ENCODE results near the gene KCNIP4. TPM values are rescaled to one million over a fixed set of nuclear protein-coding genes. Genes with fewer than 3 reads are reported as not detected.

The KCNIP4 gene
- total and polyA plus RNA-seq, 9 of the 15 experiments (the other 6 are each of a cell fraction or from before 2014, with no cell fraction given): 0.25 to 0.41 TPM; not detected in 7

DNA sequence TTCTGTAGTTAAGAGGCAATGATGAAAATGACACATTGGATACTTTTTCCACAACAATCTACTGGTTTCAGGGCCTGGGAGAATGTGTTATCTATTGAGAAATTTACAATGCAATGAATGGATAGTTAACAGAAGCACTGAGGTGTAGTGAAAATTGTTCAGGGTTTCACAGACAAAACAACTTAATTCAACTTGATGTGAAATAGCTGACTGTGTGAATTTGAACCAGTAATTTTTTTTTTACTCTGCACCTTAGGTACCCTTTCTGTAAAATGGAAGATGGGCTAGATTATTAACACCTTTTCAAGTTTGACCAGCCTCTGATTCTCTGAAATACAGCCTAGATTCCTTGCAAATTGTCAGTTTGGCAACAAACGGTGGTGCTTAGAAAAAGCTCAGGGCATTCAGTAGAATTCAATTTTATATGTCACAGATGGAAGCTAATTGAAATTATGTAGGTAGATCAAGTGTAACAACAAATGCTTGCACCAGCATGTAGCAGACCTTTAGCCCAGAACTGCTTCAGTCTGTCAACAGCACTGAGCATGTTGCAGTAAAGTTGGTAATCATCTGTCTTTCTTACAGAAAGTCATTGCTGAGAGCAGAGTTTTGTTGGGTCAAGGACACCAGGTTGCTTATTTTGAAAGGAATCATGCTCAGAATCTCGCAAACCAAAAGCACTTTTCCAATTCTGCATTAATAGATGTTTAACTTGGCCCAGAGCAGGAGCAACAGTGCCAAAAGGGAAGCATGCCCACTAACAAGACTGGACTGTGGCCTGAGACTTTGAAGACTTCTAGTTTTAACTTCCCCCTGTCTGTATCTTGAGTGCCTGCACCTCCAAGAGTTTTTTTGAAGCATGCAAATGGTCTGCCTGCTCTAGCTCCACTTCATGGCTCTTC is 721.7 kb downstream of the KCNIP4 start:
- ChIA-PET POLR2A (no interaction called here), CTCF (ENCODE audit: low intra/inter-chr PET ratio) (interaction anchor here (0.7 kb wide), 1 partner anchor 1252 kb away, joined by 3 read pairs; no protein-coding TSS in a partner anchor)
- H3K9me1 ChIP-seq (ENCODE audit: control insufficient read depth, insufficient read depth, low read length): no peaks in the 10 kb centered on the region
- H3K4me2 ChIP-seq (ENCODE audit: insufficient read depth, low read length): no peak overlapping the region
- no peaks in the 10 kb centered on the region for H3K27me3 ChIP-seq (ENCODE audit: control insufficient read depth in 2 of 2, insufficient read depth in 2 of 2, low read length in 2 of 2)
- no peaks in the 10 kb centered on the region for H3K36me3 ChIP-seq (ENCODE audit: control insufficient read depth, insufficient read depth, low read length)
- DNase-seq (ENCODE audit: extremely low read depth in 1 of 4, low spot score in 3 of 4) (no peak), FAIRE-seq (no peak), ATAC-seq (no peak)
- H3K4me1 ChIP-seq (replicated peaks in 1 of 2; ENCODE audit: control insufficient read depth in 2 of 2, insufficient read depth in 2 of 2, low read length in 2 of 2): no peaks in the 10 kb centered on the region
- H3K9ac ChIP-seq (ENCODE audit: insufficient read depth in 1 of 2, low read depth in 2 of 2, low read length in 2 of 2): no peak overlapping the region
- 0% methylated on average over 2 of the region's 2 CpGs for WGBS (ENCODE audit: insufficient coverage, low coverage, missing lambda C conversion rate)
- no peaks in the 10 kb centered on the region for H3K9me3 ChIP-seq (replicated peaks; ENCODE audit: control insufficient read depth, insufficient read depth, low read depth, low read length)
- intact Hi-C loops (cut with micrococcal nuclease): no loop called here
- no peak overlapping the region for H2AFZ ChIP-seq (ENCODE audit: low read depth, low read length)
- H3K4me3 ChIP-seq: no peak overlapping the region
- BruUV-seq (replicated peaks): no TSS peak
- no peaks in the 10 kb centered on the region for H3K79me2 ChIP-seq (ENCODE audit: control insufficient read depth, insufficient read depth, low read length)
- H3K27ac ChIP-seq (ENCODE audit: extremely low read depth, low read depth, low read length): no peak overlapping the region
- TF ChIP-seq, protein P1, sequence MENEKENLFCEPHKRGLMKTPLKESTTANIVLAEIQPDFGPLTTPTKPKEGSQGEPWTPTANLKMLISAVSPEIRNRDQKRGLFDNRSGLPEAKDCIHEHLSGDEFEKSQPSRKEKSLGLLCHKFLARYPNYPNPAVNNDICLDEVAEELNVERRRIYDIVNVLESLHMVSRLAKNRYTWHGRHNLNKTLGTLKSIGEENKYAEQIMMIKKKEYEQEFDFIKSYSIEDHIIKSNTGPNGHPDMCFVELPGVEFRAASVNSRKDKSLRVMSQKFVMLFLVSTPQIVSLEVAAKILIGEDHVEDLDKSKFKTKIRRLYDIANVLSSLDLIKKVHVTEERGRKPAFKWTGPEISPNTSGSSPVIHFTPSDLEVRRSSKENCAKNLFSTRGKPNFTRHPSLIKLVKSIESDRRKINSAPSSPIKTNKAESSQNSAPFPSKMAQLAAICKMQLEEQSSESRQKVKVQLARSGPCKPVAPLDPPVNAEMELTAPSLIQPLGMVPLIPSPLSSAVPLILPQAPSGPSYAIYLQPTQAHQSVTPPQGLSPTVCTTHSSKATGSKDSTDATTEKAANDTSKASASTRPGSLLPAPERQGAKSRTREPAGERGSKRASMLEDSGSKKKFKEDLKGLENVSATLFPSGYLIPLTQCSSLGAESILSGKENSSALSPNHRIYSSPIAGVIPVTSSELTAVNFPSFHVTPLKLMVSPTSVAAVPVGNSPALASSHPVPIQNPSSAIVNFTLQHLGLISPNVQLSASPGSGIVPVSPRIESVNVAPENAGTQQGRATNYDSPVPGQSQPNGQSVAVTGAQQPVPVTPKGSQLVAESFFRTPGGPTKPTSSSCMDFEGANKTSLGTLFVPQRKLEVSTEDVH (IDR thresholded peaks at IDR 0.05; ENCODE audit: low read depth, partially characterized antibody): no peak
- TF ChIP-seq ZNF316 (IDR thresholded peaks at IDR 0.05): peak; percentile 27; the same call in 1 of the 2 replicates
- 0 out of 2 replicates have a peak, but pooled peaks have one; percentile 23 for TF ChIP-seq MAFF (IDR thresholded peaks at IDR 0.05; ENCODE audit: low read length)
- TF ChIP-seq, protein P2, sequence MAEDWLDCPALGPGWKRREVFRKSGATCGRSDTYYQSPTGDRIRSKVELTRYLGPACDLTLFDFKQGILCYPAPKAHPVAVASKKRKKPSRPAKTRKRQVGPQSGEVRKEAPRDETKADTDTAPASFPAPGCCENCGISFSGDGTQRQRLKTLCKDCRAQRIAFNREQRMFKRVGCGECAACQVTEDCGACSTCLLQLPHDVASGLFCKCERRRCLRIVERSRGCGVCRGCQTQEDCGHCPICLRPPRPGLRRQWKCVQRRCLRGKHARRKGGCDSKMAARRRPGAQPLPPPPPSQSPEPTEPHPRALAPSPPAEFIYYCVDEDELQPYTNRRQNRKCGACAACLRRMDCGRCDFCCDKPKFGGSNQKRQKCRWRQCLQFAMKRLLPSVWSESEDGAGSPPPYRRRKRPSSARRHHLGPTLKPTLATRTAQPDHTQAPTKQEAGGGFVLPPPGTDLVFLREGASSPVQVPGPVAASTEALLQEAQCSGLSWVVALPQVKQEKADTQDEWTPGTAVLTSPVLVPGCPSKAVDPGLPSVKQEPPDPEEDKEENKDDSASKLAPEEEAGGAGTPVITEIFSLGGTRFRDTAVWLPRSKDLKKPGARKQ (CRISPR knock-in tag; IDR thresholded peaks at IDR 0.05): no peak
- in situ Hi-C loops (cut with MboI): no loop called here
- H4K20me1 ChIP-seq (replicated peaks; ENCODE audit: control insufficient read depth, insufficient read depth, low read length): no peaks in the 10 kb centered on the region
